GM12878 (cell line): Measurements from ENCODE around the gene CDK11B. TPM values are rescaled to one million over a fixed set of nuclear protein-coding genes. Genes with fewer than 3 reads are reported as not detected.

ENCODE experiments used
- ATAC-seq: fragments of 200-7000 bp; cut with Tn5 transposase; 3 replicates; pipeline ENCODE4 v1.9.1; 2020; ENCODE audit warnings: mild to moderate bottlenecking, moderate library complexity
- BruUV-seq: library from RNA; stranded (reverse); fragments of 400-500 nt; replicated peaks from 2 replicates; lab custom pipeline; 2021; lab: Mats Ljungman, UMichigan
- CTCF ChIA-PET: fragments of 300-600 bp; sonication (Branson Sonifier 250); formaldehyde crosslinking; extraction: SDS; loops from one replicate; lab custom pipeline; 2021; ENCODE audit warnings: inconsistent platforms; lab: Yijun Ruan, JAX
- POLR2A ChIA-PET: fragments of 350-600 bp; formaldehyde crosslinking; extraction: SDS; loops from one replicate; lab custom pipeline; 2021; ENCODE audit warnings: inconsistent platforms; lab: Charles Lee
- RAD21 ChIA-PET: fragments of 300-600 bp; sonication (Branson Sonifier 250); formaldehyde crosslinking; loops from one replicate; lab custom pipeline; 2023; ENCODE audit warnings: antibody characterized with exemption; ENCODE audit not compliant: unreplicated experiment; lab: Charles Lee
- SMC1A ChIA-PET: fragments of 300-600 bp; sonication (Branson Sonifier 250); formaldehyde crosslinking; loops from one replicate; lab custom pipeline; 2023; ENCODE audit not compliant: unreplicated experiment, uncharacterized antibody; lab: Charles Lee
- DNase-seq: peaks from one replicate; pipeline ENCODE4 v3.0.0-alpha.2; 2011; ENCODE audit warnings: low read depth, low spot score
- FAIRE-seq: peaks from 3 replicates; lab custom pipeline; 2011; peaks lifted over from hg19 to GRCh38; lab: Jason Lieb, UNC
- H2AFZ ChIP-seq: 2 replicates; pipeline ENCODE4 v1.6.0; 2011; ENCODE audit warnings: low read depth, low read length, control low read depth; ENCODE audit not compliant: control insufficient read depth
- H3K27ac ChIP-seq: 2 replicates; pipeline ENCODE4 v1.5.1; 2011; ENCODE audit warnings: control low read depth; ENCODE audit not compliant: control insufficient read depth, insufficient read depth
- H3K27me3 ChIP-seq, 2 experiments: replicated peaks in 1 of 2; 2 replicates each; pipeline versions ENCODE4 v1.6.0 to v1.6.1; 2011; ENCODE audit warnings: low read length in 1 of 2; ENCODE audit not compliant: control insufficient read depth in 2 of 2, insufficient read depth in 2 of 2
- H3K36me3 ChIP-seq, 2 experiments: 2 replicates each; pipeline ENCODE4 v1.5.1; 2011; ENCODE audit warnings: low read length in 1 of 2; ENCODE audit not compliant: control insufficient read depth in 2 of 2, insufficient read depth in 2 of 2
- H3K4me1 ChIP-seq: 2 replicates; pipeline ENCODE4 v1.6.1; 2011; ENCODE audit warnings: mild to moderate bottlenecking, low read length, moderate library complexity, mixed read lengths; ENCODE audit not compliant: control insufficient read depth, insufficient read depth
- H3K4me2 ChIP-seq: 2 replicates; pipeline ENCODE4 v1.6.0; 2011; ENCODE audit warnings: control low read depth; ENCODE audit not compliant: control insufficient read depth, insufficient read depth
- H3K4me3 ChIP-seq: fragments of 200-600 bp; sonication (generic); 2 replicates; pipeline ENCODE4 v1.5.1; 2016
- H3K79me2 ChIP-seq: 2 replicates; pipeline ENCODE4 v1.6.0; 2011; ENCODE audit warnings: low read length; ENCODE audit not compliant: control insufficient read depth, insufficient read depth
- H3K9ac ChIP-seq: 2 replicates; pipeline ENCODE4 v1.8.0; 2011; ENCODE audit warnings: low read length, control low read depth, mixed read lengths; ENCODE audit not compliant: control insufficient read depth, insufficient read depth
- H3K9me3 ChIP-seq: replicated peaks from 3 replicates; pipeline ENCODE4 v1.5.1; 2011; ENCODE audit warnings: mild to moderate bottlenecking, low read length; ENCODE audit not compliant: control insufficient read depth, insufficient read depth
- H4K20me1 ChIP-seq: 2 replicates; pipeline ENCODE4 v1.6.0; 2011; ENCODE audit not compliant: control insufficient read depth, insufficient read depth
- EGR1 ChIP-seq, 2 experiments: IDR thresholded peaks; 1 replicate in 1 of 2; 2 replicates in 1 of 2; pipeline ENCODE4 v1.6.1; 2011 to 2012; ENCODE audit warnings: low read depth in 2 of 2, low read length in 2 of 2, borderline replicate concordance in 1 of 2, mild to moderate bottlenecking in 1 of 2, moderate library complexity in 1 of 2
- ETV6 ChIP-seq, 2 experiments: fragments of 450-650 bp in 1 of 2; IDR thresholded peaks in 1 of 2; conservative IDR thresholded peaks in 1 of 2; 2 replicates each; pipeline ENCODE4 v1.6.1; 2014; ENCODE audit warnings: antibody characterized with exemption in 1 of 2, borderline replicate concordance in 1 of 2, low read depth in 1 of 2, mild to moderate bottlenecking in 1 of 2, moderate library complexity in 1 of 2
- IRF3 ChIP-seq: fragments of 450-650 bp; IDR thresholded peaks from 2 replicates; pipeline ENCODE4 v1.6.1; 2014; ENCODE audit warnings: mild to moderate bottlenecking
- KDM1A ChIP-seq: fragments of 200-600 bp; sonication (generic); IDR thresholded peaks from 2 replicates; pipeline ENCODE4 v1.6.1; 2016; ENCODE audit warnings: borderline replicate concordance
- MXI1 ChIP-seq: fragments of 150-350 bp; IDR thresholded peaks from 2 replicates; pipeline ENCODE4 v1.6.1; 2011; ENCODE audit warnings: low read depth, mild to moderate bottlenecking, inconsistent platforms, low read length, improper control_type of control experiment
- MYC ChIP-seq: IDR thresholded peaks from 2 replicates; pipeline ENCODE4 v1.6.1; 2011; ENCODE audit warnings: mild to moderate bottlenecking, low read length, moderate library complexity, inconsistent platforms; ENCODE audit not compliant: insufficient read depth, insufficient replicate concordance, insufficient read length, severe bottlenecking
- NR2F1 ChIP-seq: fragments of 450-650 bp; conservative IDR thresholded peaks from 2 replicates; pipeline ENCODE4 v1.6.1; 2017; ENCODE audit warnings: mild to moderate bottlenecking
- NRF1 ChIP-seq: conservative IDR thresholded peaks from 2 replicates; pipeline ENCODE4 v1.6.1; 2011; ENCODE audit warnings: mild to moderate bottlenecking, low read depth, low read length, improper control_type of control experiment
- POLR2AphosphoS2 ChIP-seq: IDR thresholded peaks from 2 replicates; pipeline ENCODE4 v1.6.1; 2011; ENCODE audit warnings: low read depth, mild to moderate bottlenecking, low read length, improper control_type of control experiment, moderate library complexity
- RAD51 ChIP-seq: fragments of 450-650 bp; IDR thresholded peaks from 2 replicates; pipeline ENCODE4 v1.6.1; 2016; ENCODE audit warnings: moderate library complexity, mild to moderate bottlenecking, inconsistent platforms
- TARDBP ChIP-seq: IDR thresholded peaks from 2 replicates; pipeline ENCODE4 v1.6.1; 2016; ENCODE audit warnings: borderline replicate concordance
- TBL1XR1 ChIP-seq: IDR thresholded peaks from 2 replicates; pipeline ENCODE4 v1.6.1; 2012; ENCODE audit warnings: low read depth, low read length, improper control_type of control experiment
- TCF3 ChIP-seq: IDR thresholded peaks from 2 replicates; pipeline ENCODE4 v1.6.1; 2012; ENCODE audit warnings: low read depth, mild to moderate bottlenecking, low read length, borderline replicate concordance; ENCODE audit not compliant: insufficient read depth
- USF2 ChIP-seq: IDR thresholded peaks from 2 replicates; pipeline ENCODE4 v1.6.1; 2011; ENCODE audit warnings: low read depth, low read length, improper control_type of control experiment, borderline replicate concordance
- ZBED1 ChIP-seq: IDR thresholded peaks from 2 replicates; pipeline ENCODE4 v1.6.1; 2016; ENCODE audit warnings: borderline replicate concordance
- WGBS: methylation state at CpG from one replicate; pipeline ENCODE4 v1.1.6; 2016; ENCODE audit warnings: low lambda C conversion rate; ENCODE audit not compliant: insufficient replicate concordance, insufficient coverage; ENCODE audit errors: missing lambda C conversion rate; 5-methylcytosine and 5-hydroxymethylcytosine counted together
- in situ Hi-C: fragments of 300-500 bp; cut with MboI; formaldehyde crosslinking; loops from 9 replicates; pipeline ENCODE4 v1.14.3; 2018; ENCODE audit warnings: mixed read lengths
- intact Hi-C: fragments of 100-400 bp; cut with micrococcal nuclease; formaldehyde crosslinking; loops from one replicate; pipeline ENCODE4 v1.14.2; 2022; ENCODE audit not compliant: unreplicated experiment
- polyA plus RNA-seq, 11 experiments: library from polyadenylated mRNA; depleted of rRNA in 4 of 11; unstranded in 6 of 11; stranded (reverse) in 5 of 11; fragments of >200 nt; fragmentation: Nextera tagmentation in 4 of 11; fragmentation: Illumina TruSeq in 1 of 11; extraction: Ambion mirVana in 4 of 11; extraction: Trizol in 1 of 11; gene quantifications; 1 replicate in 1 of 11; 2 replicates in 10 of 11; pipeline versions ENCODE4 v1.2.1 to v1.2.3, GENCODE V29; 2011 to 2016; ENCODE audit warnings: inconsistent platforms in 2 of 11, missing spikeins in 2 of 11, low read depth in 1 of 11
- total RNA-seq, 4 experiments: library from RNA; depleted of rRNA in 3 of 4; stranded (reverse); fragments of >200 nt in 3 of 4; fragmentation: Illumina TruSeq in 1 of 4; extraction: Trizol in 1 of 4; gene quantifications; 2 replicates each; pipeline versions ENCODE4 v1.2.1 to v1.2.3, GENCODE V29; 2013 to 2021
- TF ChIP-seq, protein P1 (sequence below): IDR thresholded peaks from 2 replicates; pipeline ENCODE4 v1.6.1; 2012; ENCODE audit warnings: mild to moderate bottlenecking, low read depth, low read length

The CDK11B gene
- total and polyA plus RNA-seq, 10 of the 15 experiments (the other 5 are each of a cell fraction or from before 2014, with no cell fraction given): 3.2 to 30.9 (median 18.0) TPM

- H3K4me1 ChIP-seq: peaks cover 42% of the 10 kb centered on the region
- no peak overlapping the region for H2AFZ ChIP-seq
- H3K9me3 ChIP-seq: no peaks in the 10 kb centered on the region
- ChIA-PET CTCF (interaction anchor here (1.0 kb wide), 1 partner anchor 32 kb away, joined by 5 read pairs; no protein-coding TSS in a partner anchor), SMC1A (interaction anchor here (1.5 kb wide), 1 partner anchor 12 kb away, joined by 9 read pairs; no protein-coding TSS in a partner anchor), RAD21 (no interaction called here), POLR2A (no interaction called here)
- intact Hi-C loops: no loop called here
- in situ Hi-C loops: no loop called here
- 72% methylated on average over 15 of the region's 15 CpGs for WGBS
- no peak for FAIRE-seq
- peak overlapping the region; percentile 71 for H3K4me2 ChIP-seq
- no peak overlapping the region for H3K4me3 ChIP-seq
- H4K20me1 ChIP-seq: no peaks in the 10 kb centered on the region
- DNase-seq: no peak
- no peaks in the 10 kb centered on the region for H3K36me3 ChIP-seq
- no peak overlapping the region; the same call in 1 of the 2 replicates for H3K9ac ChIP-seq
- no peak overlapping the region for H3K27ac ChIP-seq
- H3K79me2 ChIP-seq: no peaks in the 10 kb centered on the region
- no peak for ATAC-seq
- H3K27me3 ChIP-seq: peaks cover 0 to 2% of the 10 kb centered on the region in 2 experiments; a peak in 2 of 4 replicates
- BruUV-seq: no TSS peak
- TF ChIP-seq, protein P1, sequence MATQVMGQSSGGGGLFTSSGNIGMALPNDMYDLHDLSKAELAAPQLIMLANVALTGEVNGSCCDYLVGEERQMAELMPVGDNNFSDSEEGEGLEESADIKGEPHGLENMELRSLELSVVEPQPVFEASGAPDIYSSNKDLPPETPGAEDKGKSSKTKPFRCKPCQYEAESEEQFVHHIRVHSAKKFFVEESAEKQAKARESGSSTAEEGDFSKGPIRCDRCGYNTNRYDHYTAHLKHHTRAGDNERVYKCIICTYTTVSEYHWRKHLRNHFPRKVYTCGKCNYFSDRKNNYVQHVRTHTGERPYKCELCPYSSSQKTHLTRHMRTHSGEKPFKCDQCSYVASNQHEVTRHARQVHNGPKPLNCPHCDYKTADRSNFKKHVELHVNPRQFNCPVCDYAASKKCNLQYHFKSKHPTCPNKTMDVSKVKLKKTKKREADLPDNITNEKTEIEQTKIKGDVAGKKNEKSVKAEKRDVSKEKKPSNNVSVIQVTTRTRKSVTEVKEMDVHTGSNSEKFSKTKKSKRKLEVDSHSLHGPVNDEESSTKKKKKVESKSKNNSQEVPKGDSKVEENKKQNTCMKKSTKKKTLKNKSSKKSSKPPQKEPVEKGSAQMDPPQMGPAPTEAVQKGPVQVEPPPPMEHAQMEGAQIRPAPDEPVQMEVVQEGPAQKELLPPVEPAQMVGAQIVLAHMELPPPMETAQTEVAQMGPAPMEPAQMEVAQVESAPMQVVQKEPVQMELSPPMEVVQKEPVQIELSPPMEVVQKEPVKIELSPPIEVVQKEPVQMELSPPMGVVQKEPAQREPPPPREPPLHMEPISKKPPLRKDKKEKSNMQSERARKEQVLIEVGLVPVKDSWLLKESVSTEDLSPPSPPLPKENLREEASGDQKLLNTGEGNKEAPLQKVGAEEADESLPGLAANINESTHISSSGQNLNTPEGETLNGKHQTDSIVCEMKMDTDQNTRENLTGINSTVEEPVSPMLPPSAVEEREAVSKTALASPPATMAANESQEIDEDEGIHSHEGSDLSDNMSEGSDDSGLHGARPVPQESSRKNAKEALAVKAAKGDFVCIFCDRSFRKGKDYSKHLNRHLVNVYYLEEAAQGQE: no peak
- no peak for TF ChIP-seq TBL1XR1
- TF ChIP-seq TCF3: no peak
- TF ChIP-seq ETV6 (conservative IDR thresholded peaks at IDR 0.05 in 1 of 2, IDR thresholded peaks at IDR 0.05 in 1 of 2; ENCODE audit: borderline replicate concordance in 1 of 2, low read depth in 1 of 2): no peak
- TF ChIP-seq POLR2AphosphoS2: no peak
- TF ChIP-seq MYC: no peak
- no peak for TF ChIP-seq NRF1
- no peak for TF ChIP-seq TARDBP
- no peak for TF ChIP-seq USF2
- no peak for TF ChIP-seq ZBED1
- TF ChIP-seq EGR1 (IDR thresholded peaks at IDR 0.05; ENCODE audit: borderline replicate concordance in 1 of 2, low read depth in 2 of 2, low read length in 2 of 2): no peak
- no peak for TF ChIP-seq RAD51
- no peak for TF ChIP-seq KDM1A
- TF ChIP-seq IRF3: no peak
- TF ChIP-seq MXI1: no peak
- TF ChIP-seq NR2F1: no peak
These were observed 57.1 kb downstream of the CDK11B start for GRCh38 chr1:1601564-1602303.
